PC-9 (cell line): ENCODE measurements around the gene CBL.

ENCODE experiments used
- CTCF ChIP-seq: fragments of 200-600 bp; sonication (generic); conservative IDR thresholded peaks from 2 replicates; pipeline ENCODE4 v1.6.1; 2017; ENCODE audit warnings: mixed run types, antibody characterized with exemption, mild to moderate bottlenecking, moderate library complexity
- EZH2 ChIP-seq: fragments of 200-600 bp; sonication (generic); IDR thresholded peaks from 2 replicates; pipeline ENCODE4 v1.8.0; 2017; ENCODE audit warnings: antibody characterized with exemption, low read depth

DNA sequence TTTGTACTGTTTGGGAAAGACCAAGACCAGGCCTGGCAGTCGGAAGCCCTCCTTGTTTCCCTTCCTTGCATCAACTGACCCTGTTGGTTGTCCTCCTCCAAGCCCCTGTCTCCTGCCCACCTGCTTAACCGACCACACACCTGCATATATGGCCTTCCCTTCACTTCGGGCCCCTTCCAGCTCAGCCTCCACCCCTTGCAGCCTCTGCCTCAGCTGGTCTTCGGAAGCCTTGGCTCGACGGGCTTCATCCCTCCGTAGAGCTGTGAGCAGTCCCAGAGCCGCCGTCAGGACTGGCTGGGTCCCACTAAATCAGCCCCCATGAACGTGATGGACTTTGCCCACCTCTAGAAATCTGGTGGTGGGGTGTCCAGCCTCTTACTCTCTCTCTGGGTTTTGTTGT lies 12.5 kb upstream of the CBL start:
- no peak for TF ChIP-seq CTCF
- no peak for TF ChIP-seq EZH2
